Measurements from ENCODE around the gene PKIG. TPM values are rescaled to one million over a fixed set of nuclear protein-coding genes. Genes with fewer than 3 reads are reported as not detected.

PKIG gene
- polyA plus RNA-seq, 1 of the 3 experiments (the other 2 are of a cell fraction), result 92.9 TPM

- Histone ChIP-seq H3K4me3 (ENCODE audit: low read depth in 2 of 2, low read length in 1 of 2) (no peak overlapping the region), H3K79me2 (ENCODE audit: insufficient read depth) (no peaks in the 10 kb centered on the region), H2AFZ (ENCODE audit: low read depth) (no peak overlapping the region), H3K4me2 (no peak overlapping the region), H3F3A (replicated peaks; ENCODE audit: insufficient read depth) (no peaks in the 10 kb centered on the region), H3K4me1 (ENCODE audit: control insufficient read depth in 1 of 2, insufficient read depth in 2 of 2, low read depth in 1 of 2, low read length in 1 of 2) (peaks cover 0 to 6% of the 10 kb centered on the region in 2 experiments; a peak in 1 of 4 replicates), H3K27ac (ENCODE audit: low read depth in 2 of 2, low read length in 1 of 2) (no peak overlapping the region), H3K27me3 (ENCODE audit: insufficient read depth) (no peaks in the 10 kb centered on the region), H4K20me1 (ENCODE audit: insufficient read depth) (no peaks in the 10 kb centered on the region), H3K9ac (no peak overlapping the region), H3K36me3 (replicated peaks in 1 of 2; ENCODE audit: control insufficient read depth in 1 of 2, insufficient read depth in 2 of 2, low read length in 1 of 2) (peaks cover 0 to 3% of the 10 kb centered on the region in 2 experiments), H3K9me2 (no peaks in the 10 kb centered on the region), H3K9me3 (no peaks in the 10 kb centered on the region)
- DNase-seq, result no peak
- WGBS (ENCODE audit: low lambda C conversion rate), result 84% methylated on average over 15 of the region's 18 CpGs
- TF ChIP-seq EP300 (IDR thresholded peaks at IDR 0.05; ENCODE audit: borderline replicate concordance in 1 of 2, low read depth in 1 of 2, low read length in 1 of 2) (no peak), IRF3 (IDR thresholded peaks at IDR 0.05; ENCODE audit: low read depth, low read length) (no peak), SMC3 (IDR thresholded peaks at IDR 0.05; ENCODE audit: low read depth, low read length) (no peak), POLR2AphosphoS5 (IDR thresholded peaks at IDR 0.05; ENCODE audit: low read depth, low read length) (no peak), CTCF (IDR thresholded peaks at IDR 0.05) (no peak), FOXJ3 (CRISPR knock-in tag; IDR thresholded peaks at IDR 0.05) (no peak), NFIC (IDR thresholded peaks at IDR 0.05; ENCODE audit: borderline replicate concordance) (no peak), YY1 (IDR thresholded peaks at IDR 0.05; ENCODE audit: low read depth) (no peak), RFX5 (IDR thresholded peaks at IDR 0.05; ENCODE audit: low read length) (no peak), TEAD4 (IDR thresholded peaks at IDR 0.05; ENCODE audit: borderline replicate concordance, insufficient read depth) (no peak), TCF12 (IDR thresholded peaks at IDR 0.05) (no peak), MEF2A (IDR thresholded peaks at IDR 0.05; ENCODE audit: borderline replicate concordance, low read depth) (no peak), NRF1 (IDR thresholded peaks at IDR 0.05; ENCODE audit: low read depth, low read length) (no peak), EZH2phosphoT487 (IDR thresholded peaks at IDR 0.05; ENCODE audit: borderline replicate concordance, low read depth) (no peak)
- TF ChIP-seq, protein P1, sequence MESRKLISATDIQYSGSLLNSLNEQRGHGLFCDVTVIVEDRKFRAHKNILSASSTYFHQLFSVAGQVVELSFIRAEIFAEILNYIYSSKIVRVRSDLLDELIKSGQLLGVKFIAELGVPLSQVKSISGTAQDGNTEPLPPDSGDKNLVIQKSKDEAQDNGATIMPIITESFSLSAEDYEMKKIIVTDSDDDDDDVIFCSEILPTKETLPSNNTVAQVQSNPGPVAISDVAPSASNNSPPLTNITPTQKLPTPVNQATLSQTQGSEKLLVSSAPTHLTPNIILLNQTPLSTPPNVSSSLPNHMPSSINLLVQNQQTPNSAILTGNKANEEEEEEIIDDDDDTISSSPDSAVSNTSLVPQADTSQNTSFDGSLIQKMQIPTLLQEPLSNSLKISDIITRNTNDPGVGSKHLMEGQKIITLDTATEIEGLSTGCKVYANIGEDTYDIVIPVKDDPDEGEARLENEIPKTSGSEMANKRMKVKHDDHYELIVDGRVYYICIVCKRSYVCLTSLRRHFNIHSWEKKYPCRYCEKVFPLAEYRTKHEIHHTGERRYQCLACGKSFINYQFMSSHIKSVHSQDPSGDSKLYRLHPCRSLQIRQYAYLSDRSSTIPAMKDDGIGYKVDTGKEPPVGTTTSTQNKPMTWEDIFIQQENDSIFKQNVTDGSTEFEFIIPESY (IDR thresholded peaks at IDR 0.05; ENCODE audit: borderline replicate concordance, low read depth), result no peak
- TF ChIP-seq, protein P2, sequence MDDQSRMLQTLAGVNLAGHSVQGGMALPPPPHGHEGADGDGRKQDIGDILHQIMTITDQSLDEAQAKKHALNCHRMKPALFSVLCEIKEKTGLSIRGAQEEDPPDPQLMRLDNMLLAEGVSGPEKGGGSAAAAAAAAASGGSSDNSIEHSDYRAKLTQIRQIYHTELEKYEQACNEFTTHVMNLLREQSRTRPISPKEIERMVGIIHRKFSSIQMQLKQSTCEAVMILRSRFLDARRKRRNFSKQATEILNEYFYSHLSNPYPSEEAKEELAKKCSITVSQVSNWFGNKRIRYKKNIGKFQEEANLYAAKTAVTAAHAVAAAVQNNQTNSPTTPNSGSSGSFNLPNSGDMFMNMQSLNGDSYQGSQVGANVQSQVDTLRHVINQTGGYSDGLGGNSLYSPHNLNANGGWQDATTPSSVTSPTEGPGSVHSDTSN (IDR thresholded peaks at IDR 0.05), result no peak
- POLR2A ChIA-PET, result no interaction called here
- CTCF ChIA-PET, result interaction anchor here (1.2 to 1.3 kb wide), 2 partner anchors 24 to 418 kb away, joined by 3 read pairs; no protein-coding TSS in a partner anchor
Measured at GRCh38 chr20:44633872-44634600, 51.7 kb downstream of the PKIG start.
